Endothelial cell of umbilical vein (primary cell): Measurements from ENCODE around the gene GAA. TPM values are rescaled to one million over a fixed set of nuclear protein-coding genes. Genes with fewer than 3 reads are reported as not detected.

Experiments
- Bru-seq: library from RNA; stranded (reverse); fragments of 400-500 nt; gene quantifications from one replicate; lab custom pipeline; 2021; lab: Mats Ljungman, UMichigan
- BruChase-seq, 2 experiments: library from RNA; stranded (reverse); fragments of 400-500 nt; gene quantifications; one replicate each; lab custom pipeline; 2021; lab: Mats Ljungman, UMichigan
- BruUV-seq: library from RNA; stranded (reverse); fragments of 400-500 nt; replicated peaks from 2 replicates; lab custom pipeline; 2021; lab: Mats Ljungman, UMichigan
- CTCF ChIA-PET: fragments of 300-600, 350-600 bp; sonication (Branson Sonifier 250); formaldehyde crosslinking; loops from one replicate; lab custom pipeline; 2021; ENCODE audit warnings: antibody characterized with exemption, inconsistent platforms; lab: Charles Lee
- POLR2A ChIA-PET: fragments of 300-600, 350-600 bp; sonication (Branson Sonifier 250); formaldehyde crosslinking; loops from one replicate; lab custom pipeline; 2021; ENCODE audit warnings: antibody characterized with exemption, inconsistent platforms; lab: Charles Lee
- DNase-seq: peaks from one replicate; pipeline ENCODE4 v3.0.0-alpha.2; 2011; ENCODE audit warnings: low read depth, low spot score
- FAIRE-seq: peaks from 2 replicates; lab custom pipeline; 2011; peaks lifted over from hg19 to GRCh38; lab: Jason Lieb, UNC
- H2AFZ ChIP-seq: 2 replicates; pipeline ENCODE4 v1.6.0; 2012; ENCODE audit warnings: low read depth, low read length, control low read depth, inconsistent platforms
- H3K27ac ChIP-seq: 2 replicates; pipeline ENCODE4 v1.5.1; 2011; ENCODE audit warnings: low read depth, mild to moderate bottlenecking, control low read depth, low read length, moderate library complexity; ENCODE audit not compliant: insufficient read depth
- H3K27me3 ChIP-seq, 2 experiments: 2 replicates each; pipeline versions ENCODE4 v1.6.0 to v1.6.1; 2011; ENCODE audit warnings: low read length in 2 of 2, mixed read lengths in 1 of 2; ENCODE audit not compliant: control insufficient read depth in 2 of 2, insufficient read depth in 2 of 2
- H3K36me3 ChIP-seq, 2 experiments: 2 replicates in 1 of 2; 3 replicates in 1 of 2; pipeline ENCODE4 v1.5.1; 2011; ENCODE audit warnings: low read length in 2 of 2, mild to moderate bottlenecking in 1 of 2, moderate library complexity in 1 of 2; ENCODE audit not compliant: control insufficient read depth in 2 of 2, insufficient read depth in 2 of 2; ENCODE audit errors: extremely low read depth in 1 of 2
- H3K4me1 ChIP-seq: 3 replicates; pipeline ENCODE4 v1.5.1; 2011; ENCODE audit warnings: mild to moderate bottlenecking, low read length; ENCODE audit not compliant: control insufficient read depth, insufficient read depth; ENCODE audit errors: extremely low read depth
- H3K4me2 ChIP-seq: 2 replicates; pipeline ENCODE4 v1.6.1; 2011; ENCODE audit warnings: low read length, control low read depth, mixed read lengths; ENCODE audit not compliant: insufficient read depth
- H3K4me3 ChIP-seq, 3 experiments: fragments of 200-600 bp in 1 of 3; sonication (generic), shearing (Covaris generic) in 1 of 3; replicated peaks in 1 of 3; 2 replicates each; pipeline ENCODE4 v1.5.1; 2011 to 2016; ENCODE audit warnings: control low read depth in 3 of 3, low read length in 3 of 3, mild to moderate bottlenecking in 2 of 3, inconsistent platforms in 1 of 3, low read depth in 1 of 3, moderate library complexity in 1 of 3; ENCODE audit not compliant: insufficient read depth in 1 of 3
- H3K79me2 ChIP-seq: 2 replicates; pipeline ENCODE4 v1.6.0; 2012; ENCODE audit warnings: low read length, inconsistent platforms; ENCODE audit not compliant: control insufficient read depth, insufficient read depth
- H3K9ac ChIP-seq: replicated peaks from 2 replicates; pipeline ENCODE3; 2011; ENCODE audit warnings: low read length, control low read depth; ENCODE audit not compliant: insufficient read depth; ENCODE audit errors: extremely low read depth
- H3K9me1 ChIP-seq: replicated peaks from 3 replicates; pipeline ENCODE4 v1.6.0; 2011; ENCODE audit warnings: mild to moderate bottlenecking, low read length; ENCODE audit not compliant: control insufficient read depth, insufficient read depth; ENCODE audit errors: extremely low read depth
- H3K9me3 ChIP-seq: replicated peaks from 2 replicates; pipeline ENCODE4 v1.5.1; 2012; ENCODE audit warnings: low read length, inconsistent platforms; ENCODE audit not compliant: control insufficient read depth, insufficient read depth
- H4K20me1 ChIP-seq: replicated peaks from 2 replicates; pipeline ENCODE3; 2011; ENCODE audit warnings: mild to moderate bottlenecking, low read length; ENCODE audit not compliant: control insufficient read depth, insufficient read depth; ENCODE audit errors: extremely low read depth
- EZH2 ChIP-seq: IDR thresholded peaks from 2 replicates; pipeline ENCODE4 v1.6.1; 2012; ENCODE audit warnings: borderline replicate concordance, low read depth, mild to moderate bottlenecking, moderate library complexity, low read length, inconsistent platforms; ENCODE audit not compliant: severe bottlenecking
- FOS ChIP-seq: IDR thresholded peaks from 2 replicates; pipeline ENCODE4 v1.6.1; 2011; ENCODE audit warnings: mild to moderate bottlenecking, low read length, moderate library complexity, borderline replicate concordance; ENCODE audit not compliant: insufficient read depth
- GATA2 ChIP-seq: IDR thresholded peaks from 2 replicates; pipeline ENCODE4 v1.7.0; 2011; ENCODE audit warnings: low read depth, mild to moderate bottlenecking, moderate library complexity, mixed read lengths, low read length; ENCODE audit not compliant: insufficient read length, insufficient read depth
- JUN ChIP-seq: IDR thresholded peaks from 2 replicates; pipeline ENCODE4 v1.6.1; 2011; ENCODE audit warnings: borderline replicate concordance, low read depth; ENCODE audit not compliant: insufficient read length, insufficient read depth
- MYC ChIP-seq: IDR thresholded peaks from one replicate; pipeline ENCODE4 v1.6.1; 2011; ENCODE audit warnings: mild to moderate bottlenecking, low read depth, low read length
- POLR2A ChIP-seq: IDR thresholded peaks from 2 replicates; pipeline ENCODE4 v1.6.1; 2012; ENCODE audit warnings: low read depth, mild to moderate bottlenecking, control low read depth, low read length
- POLR2AphosphoS5 ChIP-seq: IDR thresholded peaks from 2 replicates; pipeline ENCODE4 v1.6.1; 2012; ENCODE audit warnings: low read depth, mild to moderate bottlenecking, control low read depth, low read length, moderate library complexity; ENCODE audit not compliant: insufficient read depth
- dilution Hi-C: fragments of 300-500 bp; cut with MboI; formaldehyde crosslinking; loops from one replicate; pipeline ENCODE4 v1.15.0; 2019; ENCODE audit warnings: low sequenced_read_pairs; ENCODE audit not compliant: extremely low pct_ligation_motif_present
- intact Hi-C: fragments of 100-400 bp; cut with micrococcal nuclease; formaldehyde crosslinking; loops from one replicate; pipeline ENCODE4 v1.10.0; 2022
- long read RNA-seq: library from polyadenylated mRNA; stranded (forward); transcript quantifications from one replicate; pipeline ENCODE4 v2.0.0, GENCODE V29; 2021
- polyA minus RNA-seq, 3 experiments: library from RNA; depleted of rRNA, polyadenylated mRNA; stranded (reverse); fragments of >200 nt; gene quantifications; 1 replicate in 1 of 3; 2 replicates in 2 of 3; pipeline ENCODE4 v1.2.3, GENCODE V29; 2011
- polyA plus RNA-seq, 4 experiments: library from polyadenylated mRNA; depleted of rRNA in 3 of 4; stranded (reverse) in 3 of 4; unstranded in 1 of 4; fragments of >200 nt; gene quantifications; 2 replicates each; pipeline versions ENCODE4 v1.2.1 to v1.2.3, GENCODE V29; 2011 to 2012; ENCODE audit warnings: missing spikeins in 1 of 4
- total RNA-seq: library from RNA; stranded (reverse); gene quantifications from 2 replicates; pipeline ENCODE4 v1.2.3, GENCODE V29; 2021
- TF ChIP-seq, protein P1 (sequence below), 2 donors: IDR thresholded peaks; 1 replicate in 1 of 2; 2 replicates in 1 of 2; pipeline ENCODE4 v1.5.1; 2011; ENCODE audit warnings: low read length in 2 of 2, mild to moderate bottlenecking in 2 of 2, moderate library complexity in 2 of 2, control low read depth in 1 of 2, inconsistent platforms in 1 of 2, low read depth in 1 of 2; ENCODE audit not compliant: insufficient read depth in 1 of 2; ENCODE audit errors: extremely low read depth in 1 of 2
- TF ChIP-seq, protein P2 (sequence below): IDR thresholded peaks from 2 replicates; pipeline ENCODE4 v1.6.1; 2011; ENCODE audit not compliant: insufficient read depth, insufficient read length

Gene GAA
- total RNA-seq (45.9 and 49.7 TPM in 2 replicates), polyA plus RNA-seq (26.3 and 29.8 TPM in 2 replicates), polyA minus RNA-seq (9.2 and 9.4 TPM in 2 replicates), Bru-seq, nascent RNA (percentile 44 among the genes with signal in this experiment), BruChase-seq, experiment 1, labeled RNA remaining after a 6-hour chase (percentile 47 among the genes with signal in this experiment), BruChase-seq, experiment 2, labeled RNA remaining after a 2-hour chase (percentile 42 among the genes with signal in this experiment)
- polyA plus RNA-seq (2011; cell fraction: cytosol; rRNA removed) = 14.9 and 20.8 TPM in 2 replicates
- polyA plus RNA-seq (2011; cell fraction: nucleus; rRNA removed) = 45.7 and 62.2 TPM in 2 replicates
- 22.0 and 59.8 TPM in 2 replicates for polyA plus RNA-seq (2012)
- 12.7 TPM for polyA minus RNA-seq (2011; cell fraction: cytosol; rRNA and poly(A)+ RNA removed)
- polyA minus RNA-seq (2011; cell fraction: nucleus; rRNA and poly(A)+ RNA removed) = 7.7 and 20.7 TPM in 2 replicates
- long read RNA-seq, transcript GAA-201 (20 exons, 3,626 nt) = minor isoform, 6 of 107 reads
- long read RNA-seq, transcript GAA-202 (21 exons, 3,549 nt) = major isoform, 31 of 107 reads
- long read RNA-seq, partial matches to known transcripts = 25 of 107 reads
- long read RNA-seq, other reads (novel, unspliced or antisense) = 43 of 107 reads

DNA sequence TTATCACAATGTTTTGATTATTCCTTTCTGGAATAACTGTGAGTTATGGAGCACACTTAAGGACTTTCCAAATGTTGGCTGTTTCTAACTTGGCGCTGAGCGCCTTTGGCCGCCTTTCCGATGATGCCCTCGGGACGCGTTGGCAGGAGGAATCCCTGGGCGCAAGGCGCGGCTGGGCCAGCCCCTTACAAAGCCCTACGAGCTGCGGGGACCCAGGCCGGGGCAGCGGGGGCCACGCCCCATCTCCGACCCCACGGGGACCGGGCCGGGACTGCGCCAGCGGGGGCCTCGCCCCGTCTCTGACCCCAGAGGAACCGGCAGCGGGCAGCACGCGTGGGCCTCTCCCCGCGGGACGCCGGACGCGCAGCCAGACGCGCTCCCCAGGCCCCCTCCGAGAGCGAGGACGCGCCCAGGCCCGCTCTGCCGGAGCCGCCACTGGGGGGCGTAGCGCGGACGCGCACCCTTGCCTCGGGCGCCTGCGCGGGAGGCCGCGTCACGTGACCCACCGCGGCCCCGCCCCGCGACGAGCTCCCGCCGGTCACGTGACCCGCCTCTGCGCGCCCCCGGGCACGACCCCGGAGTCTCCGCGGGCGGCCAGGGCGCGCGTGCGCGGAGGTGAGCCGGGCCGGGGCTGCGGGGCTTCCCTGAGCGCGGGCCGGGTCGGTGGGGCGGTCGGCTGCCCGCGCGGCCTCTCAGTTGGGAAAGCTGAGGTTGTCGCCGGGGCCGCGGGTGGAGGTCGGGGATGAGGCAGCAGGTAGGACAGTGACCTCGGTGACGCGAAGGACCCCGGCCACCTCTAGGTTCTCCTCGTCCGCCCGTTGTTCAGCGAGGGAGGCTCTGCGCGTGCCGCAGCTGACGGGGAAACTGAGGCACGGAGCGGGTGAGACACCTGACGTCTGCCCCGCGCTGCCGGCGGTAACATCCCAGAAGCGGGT is at the start of gene GAA:
Gene GAA, plus strand, starts transcription at position 571 of the 935 bp plus-strand sequence. CDS start 3,006 bp downstream, outside the sequence.
- peak; percentile 83 for DNase-seq
- H3K27ac ChIP-seq = peak within 1 kb of the TSS; percentile 32
- no peaks in the 10 kb centered on the region for H3K9me3 ChIP-seq
- dilution Hi-C loops = no loop called here
- peak; percentile 74 for FAIRE-seq
- H4K20me1 ChIP-seq = no peaks in the 10 kb centered on the region
- intact Hi-C loops = loop anchor here (10.0 kb wide), 1 partner anchor 264 kb away; no protein-coding TSS in a partner anchor
- BruUV-seq = TSS peak; percentile 48
- H3K36me3 ChIP-seq = no peaks in the 10 kb centered on the region
- peak within 1 kb of the TSS; percentile 94 for H2AFZ ChIP-seq
- CTCF ChIA-PET = interaction anchor here (0.6 to 2.4 kb wide), 46 partner anchors 9 to 360 kb away, joined by 3 to 23 read pairs (median 5); partner anchors contain the start of genes CBX8 and EIF4A3
- no peaks in the 10 kb centered on the region for H3K27me3 ChIP-seq
- H3K79me2 ChIP-seq = no peaks in the 10 kb centered on the region
- H3K4me3 ChIP-seq = peak within 1 kb of the TSS; percentile 70 to 80 (median 72)
- POLR2A ChIA-PET = interaction anchor here (0.6 to 1.0 kb wide), 2 partner anchors 45 to 67 kb away, joined by 4 to 5 read pairs; no protein-coding TSS in a partner anchor
- peak within 1 kb of the TSS; percentile 83 for H3K9ac ChIP-seq
- peaks cover 10% of the 10 kb centered on the region for H3K4me1 ChIP-seq
- H3K4me2 ChIP-seq = peak within 1 kb of the TSS; percentile 94
- H3K9me1 ChIP-seq = no peaks in the 10 kb centered on the region
- TF ChIP-seq, protein P1, sequence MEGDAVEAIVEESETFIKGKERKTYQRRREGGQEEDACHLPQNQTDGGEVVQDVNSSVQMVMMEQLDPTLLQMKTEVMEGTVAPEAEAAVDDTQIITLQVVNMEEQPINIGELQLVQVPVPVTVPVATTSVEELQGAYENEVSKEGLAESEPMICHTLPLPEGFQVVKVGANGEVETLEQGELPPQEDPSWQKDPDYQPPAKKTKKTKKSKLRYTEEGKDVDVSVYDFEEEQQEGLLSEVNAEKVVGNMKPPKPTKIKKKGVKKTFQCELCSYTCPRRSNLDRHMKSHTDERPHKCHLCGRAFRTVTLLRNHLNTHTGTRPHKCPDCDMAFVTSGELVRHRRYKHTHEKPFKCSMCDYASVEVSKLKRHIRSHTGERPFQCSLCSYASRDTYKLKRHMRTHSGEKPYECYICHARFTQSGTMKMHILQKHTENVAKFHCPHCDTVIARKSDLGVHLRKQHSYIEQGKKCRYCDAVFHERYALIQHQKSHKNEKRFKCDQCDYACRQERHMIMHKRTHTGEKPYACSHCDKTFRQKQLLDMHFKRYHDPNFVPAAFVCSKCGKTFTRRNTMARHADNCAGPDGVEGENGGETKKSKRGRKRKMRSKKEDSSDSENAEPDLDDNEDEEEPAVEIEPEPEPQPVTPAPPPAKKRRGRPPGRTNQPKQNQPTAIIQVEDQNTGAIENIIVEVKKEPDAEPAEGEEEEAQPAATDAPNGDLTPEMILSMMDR (IDR thresholded peaks at IDR 0.05; ENCODE audit: extremely low read depth in 1 of 2, insufficient read depth in 1 of 2, low read depth in 1 of 2, low read length in 2 of 2) = peak; percentile 74 to 94
- TF ChIP-seq MYC = no peak
- no peak for TF ChIP-seq GATA2
- peak; percentile 82 for TF ChIP-seq POLR2A
- no peak for TF ChIP-seq FOS
- TF ChIP-seq POLR2AphosphoS5 = peak; percentile 97
- no peak for TF ChIP-seq EZH2
- TF ChIP-seq, protein P2, sequence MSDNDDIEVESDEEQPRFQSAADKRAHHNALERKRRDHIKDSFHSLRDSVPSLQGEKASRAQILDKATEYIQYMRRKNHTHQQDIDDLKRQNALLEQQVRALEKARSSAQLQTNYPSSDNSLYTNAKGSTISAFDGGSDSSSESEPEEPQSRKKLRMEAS = peak; percentile 76
- no peak for TF ChIP-seq JUN
